Karpas-422 (cell line): ENCODE data around the gene PDLIM7. TPM values are rescaled to one million over a fixed set of nuclear protein-coding genes. Genes with fewer than 3 reads are reported as not detected.

Experiments used
- DNase-seq: peaks from one replicate; pipeline ENCODE4 v3.0.0-alpha.2; 2015
- H2AFZ ChIP-seq: fragments of 200-600 bp; sonication (generic); 2 replicates; pipeline ENCODE4 v1.6.1; 2014; ENCODE audit warnings: antibody characterized with exemption, low read length, mixed read lengths
- H3K27ac ChIP-seq: fragments of 200-600 bp; sonication (generic); 2 replicates; pipeline ENCODE4 v1.5.1; 2014; ENCODE audit warnings: mild to moderate bottlenecking, low read length, moderate library complexity
- H3K27me3 ChIP-seq: fragments of 200-600 bp; sonication (generic); 2 replicates; pipeline ENCODE4 v1.6.1; 2014; ENCODE audit warnings: low read length, mixed read lengths
- H3K36me3 ChIP-seq: fragments of 200-600 bp; sonication (generic); 2 replicates; pipeline ENCODE4 v1.6.1; 2014; ENCODE audit warnings: low read length, mixed read lengths; ENCODE audit not compliant: insufficient read depth
- H3K4me1 ChIP-seq: fragments of 200-600 bp; sonication (generic); 2 replicates; pipeline ENCODE4 v1.6.1; 2014; ENCODE audit warnings: mild to moderate bottlenecking, low read length, mixed read lengths
- H3K4me2 ChIP-seq: fragments of 200-600 bp; sonication (generic); 2 replicates; pipeline ENCODE4 v1.6.1; 2014; ENCODE audit warnings: low read length, low read depth, mild to moderate bottlenecking; ENCODE audit not compliant: poor library complexity, severe bottlenecking
- H3K4me3 ChIP-seq: fragments of 200-600 bp; sonication (generic); 2 replicates; pipeline ENCODE4 v1.5.1; 2014; ENCODE audit warnings: mild to moderate bottlenecking, antibody characterized with exemption, low read length, mixed read lengths
- H3K79me2 ChIP-seq: fragments of 200-600 bp; sonication (generic); 2 replicates; pipeline ENCODE4 v1.6.1; 2014; ENCODE audit warnings: mild to moderate bottlenecking, low read length, mixed read lengths
- H3K9ac ChIP-seq: fragments of 200-600 bp; sonication (generic); 2 replicates; pipeline ENCODE4 v1.6.0; 2014; ENCODE audit warnings: low read length
- H3K9me2 ChIP-seq: fragments of 200-600 bp; sonication (generic), shearing (Covaris generic); replicated peaks from 2 replicates; pipeline ENCODE4 v1.6.0; 2014; ENCODE audit warnings: mild to moderate bottlenecking, low read length, moderate library complexity; ENCODE audit not compliant: insufficient read depth
- H3K9me3 ChIP-seq: fragments of 300-700, 200-600 bp; sonication (generic); 2 replicates; pipeline ENCODE4 v1.6.1; 2014; ENCODE audit warnings: low read length, mixed read lengths
- H4K20me1 ChIP-seq: fragments of 200-600 bp; sonication (generic); 2 replicates; pipeline ENCODE4 v1.6.1; 2014; ENCODE audit warnings: mild to moderate bottlenecking, antibody characterized with exemption, low read length, low read depth; ENCODE audit not compliant: insufficient read depth
- total RNA-seq: library from RNA; depleted of rRNA; stranded (reverse); fragments of >200 nt; shearing (Covaris generic); gene quantifications from 2 replicates; pipeline ENCODE4 v1.2.3, GENCODE V29; 2014; ENCODE audit warnings: low replicate concordance; rRNA removed

Gene PDLIM7
- total RNA-seq, 1 experiment from 2014 or later, result 53.6 TPM

- no peak overlapping the region for H3K4me3 ChIP-seq
- no peak overlapping the region for H3K27ac ChIP-seq
- H3K9me3 ChIP-seq, result no peaks in the 10 kb centered on the region
- peaks cover 6% of the 10 kb centered on the region; the same call in 1 of the 2 replicates for H3K79me2 ChIP-seq
- no peaks in the 10 kb centered on the region for H3K27me3 ChIP-seq
- H2AFZ ChIP-seq, result no peak overlapping the region
- H3K9me2 ChIP-seq, result no peaks in the 10 kb centered on the region
- no peak for DNase-seq
- peaks cover 10% of the 10 kb centered on the region for H3K4me1 ChIP-seq
- no peaks in the 10 kb centered on the region for H4K20me1 ChIP-seq
- peaks cover 31% of the 10 kb centered on the region for H3K36me3 ChIP-seq
- no peak overlapping the region for H3K4me2 ChIP-seq
- H3K9ac ChIP-seq, result no peak overlapping the region
These were observed 61.4 kb downstream of the PDLIM7 start for GRCh38 chr5:177435847-177436536.

- Histone ChIP-seq H3K4me2 (no peak overlapping the region), H3K9me2 (no peaks in the 10 kb centered on the region), H3K36me3 (peaks cover 31% of the 10 kb centered on the region), H3K4me1 (peaks cover 18% of the 10 kb centered on the region), H4K20me1 (no peaks in the 10 kb centered on the region; the same call in 1 of the 2 replicates), H3K79me2 (peaks cover 14% of the 10 kb centered on the region), H3K27ac (no peak overlapping the region), H3K27me3 (no peaks in the 10 kb centered on the region), H3K9ac (no peak overlapping the region), H2AFZ (no peak overlapping the region), H3K9me3 (no peaks in the 10 kb centered on the region), H3K4me3 (no peak overlapping the region)
- DNase-seq, result no peak
These were observed 62.3 kb downstream of the PDLIM7 start for GRCh38 chr5:177434942-177435738.

GRCh38 chr5:177434437-177434836, 63.0 kb downstream of the PDLIM7 start:
- no peak overlapping the region for H3K27ac ChIP-seq
- no peaks in the 10 kb centered on the region for H3K9me2 ChIP-seq
- no peaks in the 10 kb centered on the region for H3K27me3 ChIP-seq
- no peak for DNase-seq
- peaks cover 31% of the 10 kb centered on the region for H3K36me3 ChIP-seq
- peaks cover 25% of the 10 kb centered on the region for H3K4me1 ChIP-seq
- H2AFZ ChIP-seq, result no peak overlapping the region
- peaks cover 21% of the 10 kb centered on the region for H3K79me2 ChIP-seq
- no peak overlapping the region for H3K4me3 ChIP-seq
- no peak overlapping the region for H3K4me2 ChIP-seq
- H3K9me3 ChIP-seq, result no peaks in the 10 kb centered on the region
- no peak overlapping the region for H3K9ac ChIP-seq
- no peaks in the 10 kb centered on the region; the same call in 1 of the 2 replicates for H4K20me1 ChIP-seq

- DNase-seq, result no peak
- H2AFZ ChIP-seq, result no peak overlapping the region
- no peaks in the 10 kb centered on the region for H3K27me3 ChIP-seq
- no peaks in the 10 kb centered on the region for H3K9me2 ChIP-seq
- H3K4me3 ChIP-seq, result no peak overlapping the region
- H3K36me3 ChIP-seq, result peaks cover 27% of the 10 kb centered on the region
- H4K20me1 ChIP-seq, result peaks cover 2% of the 10 kb centered on the region; the same call in 1 of the 2 replicates
- H3K4me1 ChIP-seq, result peaks cover 32% of the 10 kb centered on the region
- no peak overlapping the region for H3K27ac ChIP-seq
- peaks cover 28% of the 10 kb centered on the region for H3K79me2 ChIP-seq
- no peak overlapping the region for H3K9ac ChIP-seq
- H3K4me2 ChIP-seq, result no peak overlapping the region
- no peaks in the 10 kb centered on the region for H3K9me3 ChIP-seq
These were observed 63.7 kb downstream of the PDLIM7 start for GRCh38 chr5:177433658-177434217.

Other genes starting within 250 kb of the PDLIM7 start
- gene RAB24, start 193.9 kb downstream of the PDLIM7 start, total RNA-seq, result 11.4 and 30.2 TPM in 2 replicates
- 112 and 189 TPM in 2 replicates for gene PRELID1, start 193.8 kb downstream of the PDLIM7 start, total RNA-seq
- gene MXD3, start 185.7 kb downstream of the PDLIM7 start, total RNA-seq, result 12.6 and 18.3 TPM in 2 replicates
- gene LMAN2, start 145.9 kb downstream of the PDLIM7 start, total RNA-seq, result 116 and 256 TPM in 2 replicates
- gene RGS14, start 139.7 kb downstream of the PDLIM7 start, total RNA-seq, result 22.6 and 70.8 TPM in 2 replicates
- not detected in 2 replicates for gene SLC34A1, start 113.2 kb downstream of the PDLIM7 start, total RNA-seq
- gene PFN3, start 96.9 kb downstream of the PDLIM7 start, total RNA-seq, result not detected in 2 replicates
- gene F12, start 88.0 kb downstream of the PDLIM7 start, total RNA-seq, result 6.0 and 6.5 TPM in 2 replicates
- gene GRK6, start 70.9 kb downstream of the PDLIM7 start, total RNA-seq, result 45.5 and 79.1 TPM in 2 replicates
- 26.8 and 59.4 TPM in 2 replicates for gene PRR7, start 50.8 kb downstream of the PDLIM7 start, total RNA-seq
- 29.1 and 72.7 TPM in 2 replicates for gene DBN1, start 24.0 kb downstream of the PDLIM7 start, total RNA-seq
- 138 and 188 TPM in 2 replicates for gene DOK3, start 12.2 kb upstream of the PDLIM7 start, total RNA-seq
- gene DDX41, start 19.4 kb upstream of the PDLIM7 start, total RNA-seq, result 104 and 195 TPM in 2 replicates
- 48.3 and 59.6 TPM in 2 replicates for gene FAM193B, start 57.0 kb upstream of the PDLIM7 start, total RNA-seq
- 33.2 and 69.3 TPM in 2 replicates for gene TMED9, start 94.6 kb upstream of the PDLIM7 start, total RNA-seq
- 24.8 and 42.2 TPM in 2 replicates for gene B4GALT7, start 102.5 kb upstream of the PDLIM7 start, total RNA-seq